ENCODE measurements around the gene KRTAP1-3. TPM values are rescaled to one million over a fixed set of nuclear protein-coding genes. Genes with fewer than 3 reads are reported as not detected.

The KRTAP1-3 gene
- total RNA-seq, 1 donor from 2014 or later, result not detected

DNA sequence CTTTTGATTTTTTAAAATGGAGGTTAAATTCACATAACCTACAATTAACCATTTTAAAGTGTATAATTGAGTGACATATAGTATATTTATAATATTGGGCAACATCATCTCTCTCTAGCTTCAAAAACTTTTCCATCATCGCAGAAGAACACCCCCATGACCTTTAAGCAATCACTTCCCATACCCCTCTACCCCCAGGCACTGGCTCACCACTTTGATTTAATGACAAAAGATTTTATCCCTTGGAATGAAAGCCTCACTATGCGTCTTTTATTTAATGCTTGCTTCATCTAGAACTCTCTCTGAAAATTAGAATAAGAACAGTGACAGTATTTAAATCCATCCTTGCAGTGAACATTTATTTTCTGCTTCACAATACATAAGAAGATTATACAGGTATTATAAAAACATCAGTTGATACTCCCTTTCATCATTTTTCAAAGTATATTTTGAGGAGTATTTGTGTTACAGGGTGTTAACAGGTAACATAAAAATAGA lies 3.2 kb upstream of the KRTAP1-3 start:
- Histone ChIP-seq H3K27me3 (ENCODE audit: control insufficient read depth in 3 of 3, insufficient read depth in 3 of 3, low read length in 3 of 3) (peaks cover 0 to 5% (median 3%) of the 10 kb centered on the region in 3 donors), H3K36me3 (ENCODE audit: control insufficient read depth in 3 of 3, insufficient read depth in 3 of 3, low read length in 3 of 3) (no peaks in the 10 kb centered on the region), H3K27ac (ENCODE audit: low read depth, low read length) (no peak overlapping the region), H3K4me1 (ENCODE audit: control insufficient read depth in 3 of 3, insufficient read depth in 3 of 3, low read length in 3 of 3) (no peaks in the 10 kb centered on the region), H3K9ac (ENCODE audit: low read depth in 1 of 3, low read length in 3 of 3) (no peak overlapping the region), H3K9me3 (ENCODE audit: control insufficient read depth in 3 of 3, low read length in 3 of 3) (no peaks in the 10 kb centered on the region), H3K4me3 (ENCODE audit: low read length in 3 of 3) (no peak overlapping the region)

DNA sequence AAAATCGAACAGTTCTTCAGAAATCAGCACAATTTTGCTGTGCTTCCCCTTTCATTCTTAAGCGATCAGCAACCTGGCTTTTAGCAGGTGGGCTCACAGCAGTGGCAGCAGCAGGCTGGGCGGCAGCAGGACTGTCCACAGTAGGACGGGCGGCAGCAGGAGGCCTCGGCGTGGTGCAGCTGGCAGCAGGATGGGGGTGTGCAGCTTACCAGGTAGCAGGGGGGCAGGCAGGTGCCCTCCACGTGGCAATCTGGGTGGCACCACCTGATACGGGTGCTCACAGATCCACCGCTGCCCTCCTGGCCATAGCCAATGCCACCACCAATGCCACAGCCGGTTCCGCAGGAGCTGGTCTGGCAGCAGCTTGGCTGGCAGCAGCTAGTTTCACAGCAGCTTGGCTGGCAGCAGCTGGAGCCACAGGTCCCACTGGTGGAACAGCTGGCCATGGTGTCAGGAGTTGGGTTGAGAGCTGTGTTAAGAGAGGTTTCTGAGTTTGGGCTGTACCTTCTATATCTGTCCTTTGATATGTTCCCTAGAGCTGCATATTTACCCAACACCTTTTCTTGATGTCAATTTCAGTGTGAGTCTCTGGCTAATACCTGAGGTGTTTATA lies 4.9 kb downstream of the KRTAP1-3 start, which contains the start of gene KRTAP1-4:
Gene KRTAP1-4 (minus strand): TSS at position 563 of the 613 bp plus-strand sequence. CDS start 117 bp downstream, at position 446.
- no peak within 1 kb of the TSS for H3K4me3 ChIP-seq (ENCODE audit: low read length in 3 of 3)
- H3K9me3 ChIP-seq (ENCODE audit: control insufficient read depth in 3 of 3, low read length in 3 of 3), result no peaks in the 10 kb centered on the region
- no peaks in the 10 kb centered on the region for H3K4me1 ChIP-seq (ENCODE audit: control insufficient read depth in 3 of 3, insufficient read depth in 3 of 3, low read length in 3 of 3)
- H3K27me3 ChIP-seq (ENCODE audit: control insufficient read depth in 3 of 3, insufficient read depth in 3 of 3, low read length in 3 of 3), result peaks cover 11 to 21% (median 18%) of the 10 kb centered on the region in 3 donors
- no peaks in the 10 kb centered on the region for H3K36me3 ChIP-seq (ENCODE audit: control insufficient read depth in 3 of 3, insufficient read depth in 3 of 3, low read length in 3 of 3)
- no peak within 1 kb of the TSS for H3K27ac ChIP-seq (ENCODE audit: low read depth, low read length)
- H3K9ac ChIP-seq (ENCODE audit: low read depth in 1 of 3, low read length in 3 of 3), result no peak within 1 kb of the TSS

GRCh38 chr17:41026715-41027471 lies 7.8 kb downstream of the KRTAP1-3 start, which contains the start of gene KRTAP1-5:
KRTAP1-5 (minus strand) TSS chr17:41027208; CDS start chr17:41027155, 53 bp downstream.
- no peak within 1 kb of the TSS for H3K9ac ChIP-seq (ENCODE audit: low read depth in 1 of 3, low read length in 3 of 3)
- H3K27ac ChIP-seq (ENCODE audit: low read depth, low read length), result no peak within 1 kb of the TSS
- H3K9me3 ChIP-seq (ENCODE audit: control insufficient read depth in 3 of 3, low read length in 3 of 3), result no peaks in the 10 kb centered on the region
- H3K4me3 ChIP-seq (ENCODE audit: low read length in 3 of 3), result no peak within 1 kb of the TSS
- peaks cover 11 to 23% (median 18%) of the 10 kb centered on the region in 3 donors for H3K27me3 ChIP-seq (ENCODE audit: control insufficient read depth in 3 of 3, insufficient read depth in 3 of 3, low read length in 3 of 3)
- H3K36me3 ChIP-seq (ENCODE audit: control insufficient read depth in 3 of 3, insufficient read depth in 3 of 3, low read length in 3 of 3), result no peaks in the 10 kb centered on the region
- no peaks in the 10 kb centered on the region for H3K4me1 ChIP-seq (ENCODE audit: control insufficient read depth in 3 of 3, insufficient read depth in 3 of 3, low read length in 3 of 3)

DNA sequence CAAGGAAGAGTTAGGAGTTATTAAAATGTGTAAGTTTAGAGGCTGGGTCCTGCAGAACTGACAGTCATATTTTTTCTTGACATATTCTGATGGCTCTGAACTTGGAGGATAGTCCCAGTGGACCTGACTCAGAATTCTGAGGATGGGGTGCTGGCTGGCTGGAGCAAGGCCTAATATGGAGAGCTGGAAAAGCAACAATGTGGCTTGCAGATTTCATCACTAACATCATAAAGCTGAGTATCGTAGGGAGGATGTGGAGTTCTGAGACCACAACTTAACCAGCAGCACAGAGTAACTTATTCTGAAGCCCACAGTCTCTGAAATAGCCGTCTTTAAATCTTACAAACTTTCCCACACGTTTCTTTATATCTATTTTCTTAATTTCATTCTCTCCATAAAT lies 10.0 kb downstream of the KRTAP1-3 start:
- H3K9ac ChIP-seq (ENCODE audit: low read depth in 1 of 3, low read length in 3 of 3), result no peak overlapping the region
- H3K4me1 ChIP-seq (ENCODE audit: control insufficient read depth in 3 of 3, insufficient read depth in 3 of 3, low read length in 3 of 3), result no peaks in the 10 kb centered on the region
- H3K27me3 ChIP-seq (ENCODE audit: control insufficient read depth in 3 of 3, insufficient read depth in 3 of 3, low read length in 3 of 3), result peaks cover 11 to 13% (median 12%) of the 10 kb centered on the region in 3 donors
- no peaks in the 10 kb centered on the region for H3K9me3 ChIP-seq (ENCODE audit: control insufficient read depth in 3 of 3, low read length in 3 of 3)
- no peak overlapping the region for H3K27ac ChIP-seq (ENCODE audit: low read depth, low read length)
- no peaks in the 10 kb centered on the region for H3K36me3 ChIP-seq (ENCODE audit: control insufficient read depth in 3 of 3, insufficient read depth in 3 of 3, low read length in 3 of 3)
- no peak overlapping the region for H3K4me3 ChIP-seq (ENCODE audit: low read length in 3 of 3)

DNA sequence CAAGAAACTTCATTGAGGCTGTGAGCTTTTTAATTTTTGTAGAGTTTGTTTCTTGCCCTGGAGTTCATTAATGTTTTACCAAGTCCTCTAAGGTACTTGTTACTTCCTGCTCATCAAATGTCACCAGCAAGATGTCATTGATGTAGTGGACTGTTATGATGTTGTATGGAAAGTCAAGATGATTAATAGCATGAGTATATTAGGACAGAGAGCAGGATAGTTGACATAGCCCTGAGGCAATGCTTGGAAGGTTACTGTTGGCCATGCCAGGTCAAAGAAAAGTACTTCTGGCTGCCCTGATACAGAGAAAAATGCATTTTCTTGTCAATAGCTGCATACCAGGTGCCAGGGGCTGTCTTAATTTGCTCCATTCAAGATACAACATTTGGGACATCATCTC lies 14.3 kb downstream of the KRTAP1-3 start:
- H3K9ac ChIP-seq (ENCODE audit: low read depth in 1 of 3, low read length in 3 of 3), result no peak overlapping the region
- H3K4me3 ChIP-seq (ENCODE audit: low read length in 3 of 3), result no peak overlapping the region
- H3K27ac ChIP-seq (ENCODE audit: low read depth, low read length), result no peak overlapping the region
- H3K9me3 ChIP-seq (ENCODE audit: control insufficient read depth in 3 of 3, low read length in 3 of 3), result no peaks in the 10 kb centered on the region
- H3K4me1 ChIP-seq (ENCODE audit: control insufficient read depth in 3 of 3, insufficient read depth in 3 of 3, low read length in 3 of 3), result no peaks in the 10 kb centered on the region
- H3K36me3 ChIP-seq (ENCODE audit: control insufficient read depth in 3 of 3, insufficient read depth in 3 of 3, low read length in 3 of 3), result no peaks in the 10 kb centered on the region
- peaks cover 0 to 2% (median 0%) of the 10 kb centered on the region in 3 donors for H3K27me3 ChIP-seq (ENCODE audit: control insufficient read depth in 3 of 3, insufficient read depth in 3 of 3, low read length in 3 of 3)

- Histone ChIP-seq H3K27ac (ENCODE audit: low read depth, low read length) (no peak overlapping the region), H3K4me1 (ENCODE audit: control insufficient read depth in 3 of 3, insufficient read depth in 3 of 3, low read length in 3 of 3) (no peaks in the 10 kb centered on the region), H3K9me3 (ENCODE audit: control insufficient read depth in 3 of 3, low read length in 3 of 3) (no peaks in the 10 kb centered on the region), H3K4me3 (ENCODE audit: low read length in 3 of 3) (no peak overlapping the region), H3K27me3 (ENCODE audit: control insufficient read depth in 3 of 3, insufficient read depth in 3 of 3, low read length in 3 of 3) (no peaks in the 10 kb centered on the region), H3K9ac (ENCODE audit: low read depth in 1 of 3, low read length in 3 of 3) (no peak overlapping the region), H3K36me3 (ENCODE audit: control insufficient read depth in 3 of 3, insufficient read depth in 3 of 3, low read length in 3 of 3) (no peaks in the 10 kb centered on the region)
These were observed 15.3 kb downstream of the KRTAP1-3 start for GRCh38 chr17:41019415-41019814.

GRCh38 chr17:41018541-41018940 lies 16.1 kb downstream of the KRTAP1-3 start:
- H3K4me3 ChIP-seq (ENCODE audit: low read length in 3 of 3), result no peak overlapping the region
- H3K36me3 ChIP-seq (ENCODE audit: control insufficient read depth in 3 of 3, insufficient read depth in 3 of 3, low read length in 3 of 3), result no peaks in the 10 kb centered on the region
- no peak overlapping the region for H3K9ac ChIP-seq (ENCODE audit: low read depth in 1 of 3, low read length in 3 of 3)
- no peaks in the 10 kb centered on the region for H3K4me1 ChIP-seq (ENCODE audit: control insufficient read depth in 3 of 3, insufficient read depth in 3 of 3, low read length in 3 of 3)
- no peaks in the 10 kb centered on the region for H3K9me3 ChIP-seq (ENCODE audit: control insufficient read depth in 3 of 3, low read length in 3 of 3)
- no peak overlapping the region for H3K27ac ChIP-seq (ENCODE audit: low read depth, low read length)
- no peaks in the 10 kb centered on the region for H3K27me3 ChIP-seq (ENCODE audit: control insufficient read depth in 3 of 3, insufficient read depth in 3 of 3, low read length in 3 of 3)

DNA sequence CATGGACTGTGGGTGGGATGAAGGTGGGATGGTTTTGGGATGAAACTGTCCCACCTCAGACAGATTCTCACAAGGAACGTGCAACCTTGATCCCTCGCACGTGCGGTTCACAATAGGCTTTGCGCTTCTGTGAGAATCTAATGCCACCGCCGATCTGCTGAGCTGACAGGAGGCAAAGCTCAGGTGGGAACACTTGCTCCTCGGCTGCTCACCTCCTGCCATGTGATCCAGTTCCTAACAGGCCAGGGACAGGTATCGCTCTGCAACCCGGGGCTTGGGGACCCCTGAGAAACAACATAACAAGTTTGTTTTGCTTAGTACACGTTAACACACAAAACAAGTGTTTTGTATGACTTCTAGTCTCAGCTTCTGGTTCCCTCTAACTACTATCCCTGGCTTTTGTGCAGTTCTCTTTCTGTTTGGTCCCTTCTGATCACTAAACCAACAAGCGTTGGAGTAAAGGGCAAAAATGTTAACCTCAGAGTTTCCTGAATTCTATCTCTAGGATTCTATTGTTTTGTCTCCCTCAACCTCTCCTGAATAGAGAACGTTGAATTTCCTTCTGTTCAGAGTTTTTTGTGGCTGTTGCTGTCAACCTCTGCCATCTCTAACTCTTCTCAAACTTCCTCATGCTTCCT lies 18.0 kb downstream of the KRTAP1-3 start:
- no peaks in the 10 kb centered on the region for H3K9me3 ChIP-seq (ENCODE audit: control insufficient read depth in 3 of 3, low read length in 3 of 3)
- no peak overlapping the region for H3K4me3 ChIP-seq (ENCODE audit: low read length in 3 of 3)
- H3K9ac ChIP-seq (ENCODE audit: low read depth in 1 of 3, low read length in 3 of 3), result no peak overlapping the region

GRCh38 chr17:41015454-41015853 lies 19.2 kb downstream of the KRTAP1-3 start:
- Histone ChIP-seq H3K9ac (ENCODE audit: low read depth in 1 of 3, low read length in 3 of 3) (no peak overlapping the region), H3K27me3 (ENCODE audit: control insufficient read depth in 3 of 3, insufficient read depth in 3 of 3, low read length in 3 of 3) (no peaks in the 10 kb centered on the region), H3K4me3 (ENCODE audit: low read length in 3 of 3) (no peak overlapping the region), H3K27ac (ENCODE audit: low read depth, low read length) (no peak overlapping the region), H3K4me1 (ENCODE audit: control insufficient read depth in 3 of 3, insufficient read depth in 3 of 3, low read length in 3 of 3) (peaks cover 0 to 6% (median 5%) of the 10 kb centered on the region in 3 donors), H3K9me3 (ENCODE audit: control insufficient read depth in 3 of 3, low read length in 3 of 3) (no peaks in the 10 kb centered on the region), H3K36me3 (ENCODE audit: control insufficient read depth in 3 of 3, insufficient read depth in 3 of 3, low read length in 3 of 3) (no peaks in the 10 kb centered on the region)

More for the DNA sequence above, 18.0 kb downstream of the KRTAP1-3 start:
- no peaks in the 10 kb centered on the region for H3K36me3 ChIP-seq (ENCODE audit: control insufficient read depth in 3 of 3, insufficient read depth in 3 of 3, low read length in 3 of 3)
- peaks cover 0 to 6% (median 5%) of the 10 kb centered on the region in 3 donors for H3K4me1 ChIP-seq (ENCODE audit: control insufficient read depth in 3 of 3, insufficient read depth in 3 of 3, low read length in 3 of 3)
- no peak overlapping the region for H3K27ac ChIP-seq (ENCODE audit: low read depth, low read length)
- no peaks in the 10 kb centered on the region for H3K27me3 ChIP-seq (ENCODE audit: control insufficient read depth in 3 of 3, insufficient read depth in 3 of 3, low read length in 3 of 3)

Data from skeletal muscle tissue (tissue), 4 donors.